ENCODE measurements around the gene DNAH17. TPM values are rescaled to one million over a fixed set of nuclear protein-coding genes. Genes with fewer than 3 reads are reported as not detected.

The DNAH17 gene
- total RNA-seq, 4 donors from 2014 or later: under 0.01 TPM; not detected in 3

DNA sequence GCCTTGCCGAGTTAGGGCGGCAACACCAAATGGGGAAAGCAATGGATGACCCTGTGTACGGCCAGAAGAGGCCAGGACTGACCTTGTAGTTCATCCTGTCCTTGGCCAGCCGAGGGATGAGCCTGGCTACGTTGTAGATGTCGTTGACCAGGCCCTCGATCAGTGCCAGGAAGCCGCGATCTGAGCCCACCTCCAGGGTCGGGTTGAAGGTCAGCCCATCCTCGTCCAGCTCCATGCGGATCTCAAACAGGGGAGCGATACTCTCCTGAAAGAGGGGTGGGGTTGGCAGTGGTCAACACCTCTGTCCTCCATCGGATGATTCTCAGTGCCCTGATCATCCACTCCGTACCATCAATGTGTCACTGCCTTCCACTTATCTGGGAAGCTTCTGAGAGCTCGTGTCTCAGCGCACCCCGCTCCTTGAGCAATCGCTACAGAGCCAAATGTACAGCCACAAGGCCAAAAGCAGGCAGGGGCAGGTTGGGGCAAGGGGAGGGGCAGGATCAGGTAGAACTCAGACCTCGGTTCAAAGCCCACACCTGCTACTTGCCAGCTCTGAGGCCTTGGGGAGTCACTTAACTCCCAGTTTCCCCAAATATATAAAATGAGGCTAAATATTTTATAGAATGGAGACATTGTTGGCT, 39.9 kb downstream of the DNAH17 start:
- no peaks in the 10 kb centered on the region for H3K27me3 ChIP-seq
- H3K9me3 ChIP-seq: no peaks in the 10 kb centered on the region
- in situ Hi-C loops (cut with MboI; ENCODE audit: low pct_ligation_motif_present in 1 of 4, low pct_unique_long_range_greater_than_20kb in 1 of 4, low sequenced_read_pairs in 3 of 4) (no loop called here), intact Hi-C loops (cut with DNase I; ENCODE audit: low total_unique reads) (no loop called here)
- no peak overlapping the region for H3K27ac ChIP-seq
- H3K36me3 ChIP-seq: no peaks in the 10 kb centered on the region
- peaks cover 0 to 14% (median 6%) of the 10 kb centered on the region in 4 donors for H3K4me1 ChIP-seq
- WGBS, 2 donors (ENCODE audit: low coverage in 1 of 2): 91 to 96% methylated on average over 5 to 19 of the region's 20 CpGs
- TF ChIP-seq POLR2A (IDR thresholded peaks at IDR 0.05) (no peak), POLR2AphosphoS5 (IDR thresholded peaks at IDR 0.05) (no peak), EP300 (IDR thresholded peaks at IDR 0.05; ENCODE audit: low read depth) (no peak)
- TF ChIP-seq, protein P1, sequence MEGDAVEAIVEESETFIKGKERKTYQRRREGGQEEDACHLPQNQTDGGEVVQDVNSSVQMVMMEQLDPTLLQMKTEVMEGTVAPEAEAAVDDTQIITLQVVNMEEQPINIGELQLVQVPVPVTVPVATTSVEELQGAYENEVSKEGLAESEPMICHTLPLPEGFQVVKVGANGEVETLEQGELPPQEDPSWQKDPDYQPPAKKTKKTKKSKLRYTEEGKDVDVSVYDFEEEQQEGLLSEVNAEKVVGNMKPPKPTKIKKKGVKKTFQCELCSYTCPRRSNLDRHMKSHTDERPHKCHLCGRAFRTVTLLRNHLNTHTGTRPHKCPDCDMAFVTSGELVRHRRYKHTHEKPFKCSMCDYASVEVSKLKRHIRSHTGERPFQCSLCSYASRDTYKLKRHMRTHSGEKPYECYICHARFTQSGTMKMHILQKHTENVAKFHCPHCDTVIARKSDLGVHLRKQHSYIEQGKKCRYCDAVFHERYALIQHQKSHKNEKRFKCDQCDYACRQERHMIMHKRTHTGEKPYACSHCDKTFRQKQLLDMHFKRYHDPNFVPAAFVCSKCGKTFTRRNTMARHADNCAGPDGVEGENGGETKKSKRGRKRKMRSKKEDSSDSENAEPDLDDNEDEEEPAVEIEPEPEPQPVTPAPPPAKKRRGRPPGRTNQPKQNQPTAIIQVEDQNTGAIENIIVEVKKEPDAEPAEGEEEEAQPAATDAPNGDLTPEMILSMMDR (IDR thresholded peaks at IDR 0.05): no peak
- no peak for DNase-seq
- H3K4me3 ChIP-seq: no peak overlapping the region

DNA sequence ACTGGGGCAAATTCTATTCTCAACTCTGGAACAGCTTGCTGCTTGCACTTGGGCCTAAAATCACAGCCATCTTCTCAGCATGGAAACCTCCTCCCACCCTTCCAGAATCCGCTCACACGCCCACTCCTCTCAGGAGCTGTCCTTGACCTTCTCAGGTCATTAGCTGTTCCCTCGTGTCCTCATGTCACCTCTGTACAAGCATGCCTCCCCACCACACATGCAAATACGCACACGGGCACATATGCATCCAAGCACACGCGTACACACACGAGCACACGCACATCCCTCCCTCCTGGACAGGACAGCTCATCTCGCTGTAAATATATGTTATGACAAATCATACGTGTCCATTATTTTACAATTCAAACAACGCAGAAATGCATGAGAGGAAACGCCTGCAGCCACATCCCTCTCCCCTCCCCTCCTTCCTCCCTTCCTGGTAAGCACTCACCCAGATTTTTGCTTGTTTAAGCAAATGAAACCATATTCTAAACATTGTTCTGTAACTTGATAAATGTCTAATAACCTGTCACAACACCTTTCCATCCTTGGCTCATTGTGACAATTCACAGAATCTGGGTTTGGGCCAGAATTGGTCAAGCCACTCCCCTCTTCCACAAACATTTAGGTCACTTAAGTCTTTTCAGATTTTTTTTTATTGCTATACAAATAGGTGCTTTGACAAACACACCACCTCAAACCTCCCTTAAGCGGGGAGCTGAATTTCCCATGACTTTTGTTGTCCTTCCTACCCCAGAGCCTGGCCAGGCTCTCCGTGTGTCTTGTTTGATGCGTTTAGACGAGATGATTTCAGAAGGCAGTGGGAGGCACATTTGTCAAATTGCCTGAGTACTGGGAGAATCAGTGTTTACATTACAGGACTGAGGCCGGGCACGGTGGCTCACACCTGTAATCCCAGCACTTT, 41.7 kb downstream of the DNAH17 start:
- no peak for TF ChIP-seq POLR2A (IDR thresholded peaks at IDR 0.05)
- no peak for TF ChIP-seq EP300 (IDR thresholded peaks at IDR 0.05; ENCODE audit: low read depth)
- TF ChIP-seq POLR2AphosphoS5 (IDR thresholded peaks at IDR 0.05): no peak
- TF ChIP-seq, protein P1 (IDR thresholded peaks at IDR 0.05): no peak
- no peak for DNase-seq
- 35 to 50% methylated on average over 18 to 19 of the region's 19 CpGs for whole genome bisulfite sequencing, 2 donors (ENCODE audit: low coverage in 1 of 2)

DNA sequence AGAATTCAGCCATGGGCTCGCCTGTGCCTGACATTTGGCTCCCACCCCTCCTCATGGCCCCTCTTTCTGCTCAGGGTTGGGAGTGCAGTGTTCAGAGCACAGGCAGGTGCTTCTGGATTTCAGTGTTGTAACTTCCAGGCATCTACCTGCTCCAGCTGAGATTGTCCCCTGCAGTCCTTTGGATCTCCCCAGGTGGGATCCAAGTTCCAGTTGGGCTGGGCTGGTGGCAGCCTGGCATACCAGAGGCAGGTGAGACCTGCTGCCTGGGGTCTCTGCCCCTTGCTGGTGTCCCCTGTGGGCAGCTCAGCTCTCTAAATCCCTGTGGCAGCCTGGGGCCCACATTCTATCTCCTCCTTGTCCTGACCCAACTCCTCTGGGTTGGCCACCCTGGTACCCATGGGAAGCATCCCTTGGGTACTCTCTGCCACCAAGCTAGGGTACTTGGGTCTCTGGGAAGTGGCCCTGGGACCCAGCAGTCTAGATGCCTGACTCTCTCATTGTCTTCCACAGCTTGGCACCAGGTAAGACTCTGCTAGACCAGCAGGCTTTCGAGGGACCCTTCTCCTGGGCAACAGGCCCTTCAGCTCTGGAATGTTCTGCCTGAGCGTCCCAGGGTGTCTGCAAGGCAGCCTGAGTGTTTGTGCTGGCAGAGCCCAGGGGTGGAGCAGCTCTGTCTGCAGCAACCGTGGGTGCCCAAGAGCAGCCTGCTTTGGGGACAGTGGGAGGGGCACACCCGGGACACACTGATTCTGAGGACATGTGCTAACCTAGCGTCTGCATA, 42.5 kb downstream of the DNAH17 start:
- WGBS, 2 donors (ENCODE audit: low coverage in 1 of 2): 48 to 83% methylated on average over 1 to 5 of the region's 6 CpGs
- TF ChIP-seq POLR2A (IDR thresholded peaks at IDR 0.05) (no peak), POLR2AphosphoS5 (IDR thresholded peaks at IDR 0.05) (no peak), EP300 (IDR thresholded peaks at IDR 0.05; ENCODE audit: low read depth) (no peak)
- TF ChIP-seq, protein P1 (IDR thresholded peaks at IDR 0.05): no peak
- H3K4me3 ChIP-seq: no peak overlapping the region

More for the DNA sequence above, 41.7 kb downstream of the DNAH17 start:
- Histone ChIP-seq H3K4me3 (no peak overlapping the region), H3K27ac (no peak overlapping the region), H3K27me3 (no peaks in the 10 kb centered on the region), H3K36me3 (no peaks in the 10 kb centered on the region), H3K9me3 (no peaks in the 10 kb centered on the region), H3K4me1 (peaks cover 0 to 14% (median 6%) of the 10 kb centered on the region in 4 donors)
- intact Hi-C loops (cut with DNase I; ENCODE audit: low total_unique reads): no loop called here
- in situ Hi-C loops (cut with MboI; ENCODE audit: low pct_ligation_motif_present in 1 of 4, low pct_unique_long_range_greater_than_20kb in 1 of 4, low sequenced_read_pairs in 3 of 4): no loop called here

More for the DNA sequence above, 42.5 kb downstream of the DNAH17 start:
- in situ Hi-C loops (cut with MboI; ENCODE audit: low pct_ligation_motif_present in 1 of 4, low pct_unique_long_range_greater_than_20kb in 1 of 4, low sequenced_read_pairs in 3 of 4): no loop called here
- H3K27ac ChIP-seq: no peak overlapping the region
- H3K27me3 ChIP-seq: no peaks in the 10 kb centered on the region
- DNase-seq: no peak
- intact Hi-C loops (cut with DNase I; ENCODE audit: low total_unique reads): loop anchor here (5.0 kb wide), 1 partner anchor 1103 kb away; no protein-coding TSS in a partner anchor
- peaks cover 0 to 16% (median 7%) of the 10 kb centered on the region in 4 donors for H3K4me1 ChIP-seq
- no peaks in the 10 kb centered on the region for H3K36me3 ChIP-seq
- no peaks in the 10 kb centered on the region for H3K9me3 ChIP-seq

All from transverse colon (tissue), 4 donors.